HG02885 (cell line): ENCODE data around the gene SNRNP200.

Experiments
- ATAC-seq: cut with Tn5 transposase; IDR thresholded peaks from one replicate; pipeline ENCODE4 v1.9.1; 2021; ENCODE audit warnings: mild to moderate bottlenecking; ENCODE audit not compliant: unreplicated experiment, poor library complexity

Gene SNRNP200

DNA sequence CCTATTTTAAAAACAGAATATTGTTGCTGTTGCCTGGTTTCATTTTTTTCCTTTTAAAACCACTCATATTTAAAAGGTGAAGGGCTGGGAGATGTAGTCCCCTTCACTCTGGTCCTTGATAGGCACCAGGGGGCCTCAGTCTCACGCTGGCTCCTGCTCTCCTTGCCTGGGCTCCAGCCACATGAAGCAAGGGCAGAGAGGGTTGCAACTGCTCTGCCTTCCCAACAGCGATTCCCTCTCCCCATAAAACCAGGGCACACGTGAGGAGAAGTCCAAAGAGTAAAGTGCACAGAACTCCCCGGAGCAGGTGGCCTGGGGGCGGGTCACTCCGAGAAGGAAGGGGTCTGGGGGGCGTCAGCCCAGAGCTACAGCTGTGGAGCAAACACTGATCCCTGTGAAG, 52.3 kb downstream of the SNRNP200 start:
- ATAC-seq, result no peak

DNA sequence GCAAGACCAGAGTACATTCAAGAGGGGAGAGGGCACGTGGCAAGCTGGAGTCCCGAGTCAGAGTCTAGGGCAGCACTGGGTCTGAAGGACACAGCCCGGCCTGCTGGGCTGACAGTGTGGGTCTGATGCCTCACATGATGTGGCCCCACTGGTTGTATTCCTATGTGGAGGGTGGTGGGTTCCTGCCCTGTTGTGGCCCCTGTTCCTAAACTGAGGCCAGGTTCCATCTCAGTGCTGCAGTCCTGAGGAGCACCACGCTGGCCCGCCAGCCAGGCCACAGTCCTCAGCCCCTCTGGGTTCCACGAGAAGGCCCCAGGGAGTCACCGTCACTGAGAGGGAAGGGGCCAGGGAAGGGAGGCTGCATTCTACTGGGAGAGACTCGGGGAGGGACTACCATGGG, 52.8 kb downstream of the SNRNP200 start:
- ATAC-seq, result no peak

DNA sequence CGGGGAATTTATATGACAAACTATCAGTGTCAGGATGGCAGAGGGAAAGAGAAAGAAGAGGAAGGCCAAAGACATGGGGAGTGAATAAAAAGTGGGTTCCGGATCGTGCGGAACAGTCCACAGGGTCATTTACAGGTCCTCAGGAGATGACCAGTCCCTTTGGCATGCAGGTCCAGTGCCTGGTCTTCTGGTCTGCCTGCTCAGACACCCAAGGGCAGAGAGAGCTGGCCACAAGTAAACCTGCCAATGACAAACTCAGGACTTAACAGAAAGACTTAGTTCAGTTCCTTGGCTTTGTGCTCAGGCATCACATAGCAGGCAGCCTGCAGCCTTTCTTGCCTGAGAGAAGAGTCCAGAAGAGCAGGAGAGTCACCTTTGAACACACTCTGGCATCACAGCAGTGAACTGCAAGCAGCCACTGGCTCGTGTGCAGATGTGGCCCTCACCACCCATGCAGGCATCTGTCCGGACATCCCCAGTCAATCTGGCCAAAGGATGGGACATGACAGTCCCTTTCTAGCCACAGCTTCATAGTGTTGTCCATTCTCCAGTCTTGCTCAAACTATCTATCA, 53.5 kb downstream of the SNRNP200 start:
- no peak for ATAC-seq

DNA sequence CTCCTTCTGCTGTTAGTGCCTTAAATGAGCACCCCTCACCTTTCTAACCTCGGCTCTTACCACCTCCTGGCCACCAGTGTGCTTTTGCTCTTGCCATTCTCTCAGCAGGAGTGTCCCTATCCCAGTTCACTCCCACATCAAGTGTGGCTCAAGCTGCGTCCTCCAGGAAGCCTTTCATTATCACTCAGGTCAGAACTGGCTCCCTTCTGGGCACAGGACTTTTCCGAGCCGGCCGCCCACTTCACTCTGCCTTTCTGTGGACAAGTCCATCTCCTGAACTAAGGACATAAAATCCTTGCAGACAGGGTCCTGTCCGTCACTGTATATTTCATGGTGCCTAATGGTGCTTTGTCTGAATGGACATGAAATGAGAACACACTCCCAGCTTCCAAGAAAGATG, 55.2 kb downstream of the SNRNP200 start:
- ATAC-seq, result no peak

DNA sequence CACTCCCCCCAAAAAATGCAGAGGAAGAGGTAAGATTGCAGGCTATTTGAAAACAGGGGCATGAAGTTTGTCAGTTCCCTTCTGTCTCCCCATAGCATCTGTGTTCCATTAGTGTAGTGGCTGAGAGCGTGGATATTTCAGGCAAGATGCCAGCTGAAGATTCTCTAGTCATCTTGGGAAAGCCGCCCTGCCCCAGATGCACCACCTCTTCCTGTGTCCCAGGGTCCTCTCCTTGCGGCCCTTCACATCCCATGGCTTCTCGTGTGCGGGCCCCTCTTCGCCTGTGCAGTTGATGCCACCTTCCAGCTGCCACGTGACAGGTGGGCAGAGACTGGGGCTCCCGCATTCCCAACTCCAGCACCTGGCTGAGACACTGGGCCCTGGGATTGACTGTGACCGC, 55.7 kb downstream of the SNRNP200 start:
- ATAC-seq, result no peak

DNA sequence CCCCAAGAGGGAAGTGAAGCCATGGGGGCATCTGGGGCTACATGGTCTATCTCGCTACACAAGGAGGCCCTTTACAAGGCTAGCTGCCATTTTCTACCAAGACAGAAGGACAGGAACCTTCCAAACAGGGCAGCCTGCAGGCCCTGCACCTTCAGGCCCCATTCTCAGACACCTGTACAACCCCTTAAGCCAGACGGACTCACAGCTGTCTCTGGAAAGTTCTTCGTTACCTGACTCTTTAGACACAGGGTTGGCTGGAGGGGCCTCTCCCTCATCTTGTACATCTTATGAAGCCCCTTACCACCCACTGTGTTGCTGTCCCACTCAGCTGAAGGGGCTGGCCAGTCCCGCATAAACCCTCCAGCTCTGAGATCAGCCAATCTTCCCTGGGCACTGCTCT, 56.7 kb downstream of the SNRNP200 start:
- no peak for ATAC-seq

DNA sequence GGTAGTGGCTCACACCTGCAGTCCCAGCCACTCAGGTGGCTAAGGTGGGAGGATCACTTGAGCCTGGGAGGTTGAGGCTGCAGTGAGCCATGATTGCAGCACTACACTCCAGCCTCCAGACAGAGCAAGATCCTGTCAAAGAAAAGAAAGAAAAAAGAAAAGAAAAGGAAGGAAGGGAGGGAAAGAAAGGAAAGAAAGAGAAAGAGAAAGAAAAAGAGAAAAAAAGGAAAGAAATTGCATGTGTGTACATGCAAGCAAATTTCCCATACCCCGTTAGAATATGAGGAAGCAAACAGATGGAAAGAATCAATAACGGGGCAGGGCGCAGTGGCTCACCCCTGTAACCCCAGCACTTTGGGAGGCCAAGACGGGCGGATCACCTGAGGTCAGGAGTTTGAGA, 57.5 kb downstream of the SNRNP200 start:
- no peak for ATAC-seq

DNA sequence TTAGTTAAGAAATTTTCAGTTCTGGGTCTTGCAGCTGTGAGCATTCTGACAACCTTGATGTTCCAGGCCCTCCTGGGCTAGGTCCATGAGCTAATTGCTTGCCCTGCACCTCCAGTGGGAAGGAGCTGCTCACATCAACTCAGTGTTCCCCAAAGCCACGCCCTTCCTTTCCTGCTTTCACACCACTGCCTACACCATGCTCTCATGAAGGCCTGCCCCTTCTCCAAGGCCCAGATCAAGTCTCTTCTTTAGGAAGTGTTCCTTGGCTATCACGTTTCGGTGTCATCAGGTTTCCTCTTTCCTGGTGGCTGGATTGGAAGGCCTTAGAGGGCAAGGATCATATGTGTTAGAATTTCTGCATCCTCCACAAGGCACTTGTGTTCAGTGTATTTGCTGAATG, 58.3 kb downstream of the SNRNP200 start:
- no peak for ATAC-seq

DNA sequence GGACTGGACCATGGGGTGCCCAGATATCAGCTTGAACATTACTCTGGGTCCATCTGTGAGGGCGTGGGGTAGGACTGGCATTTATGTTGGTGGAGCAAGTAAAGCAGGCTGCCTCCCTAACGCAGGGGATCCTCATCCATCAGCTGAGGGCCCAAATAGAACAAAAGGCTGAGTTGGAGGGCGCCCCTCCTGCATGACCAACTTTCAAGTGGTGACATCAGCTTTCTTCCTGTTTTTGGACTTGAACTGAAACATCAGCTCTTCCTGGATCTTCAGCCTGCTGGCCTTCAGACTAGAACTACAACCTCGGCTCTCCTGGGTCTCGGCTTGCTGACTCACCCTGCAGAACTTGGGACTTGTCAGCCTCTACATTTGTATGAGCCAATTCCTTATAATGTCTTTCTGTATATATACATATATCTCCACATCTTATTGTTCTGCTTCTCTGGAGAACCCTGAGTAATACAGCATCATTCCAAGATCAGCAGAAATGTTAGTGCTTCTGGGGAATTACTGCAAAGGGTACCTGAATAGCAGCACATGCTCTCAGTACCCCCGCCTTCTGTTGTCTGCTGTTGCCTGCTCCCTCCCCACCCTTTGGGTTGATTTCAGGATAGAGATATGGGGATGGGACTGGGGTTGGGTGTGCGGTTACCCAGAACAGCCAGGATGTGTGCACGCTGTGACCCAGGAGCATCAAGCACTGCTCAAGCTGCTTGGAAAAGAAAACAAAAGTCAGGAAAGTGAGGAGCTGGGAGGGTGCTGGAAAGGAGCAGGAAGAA, 59.5 kb downstream of the SNRNP200 start:
- no peak for ATAC-seq

DNA sequence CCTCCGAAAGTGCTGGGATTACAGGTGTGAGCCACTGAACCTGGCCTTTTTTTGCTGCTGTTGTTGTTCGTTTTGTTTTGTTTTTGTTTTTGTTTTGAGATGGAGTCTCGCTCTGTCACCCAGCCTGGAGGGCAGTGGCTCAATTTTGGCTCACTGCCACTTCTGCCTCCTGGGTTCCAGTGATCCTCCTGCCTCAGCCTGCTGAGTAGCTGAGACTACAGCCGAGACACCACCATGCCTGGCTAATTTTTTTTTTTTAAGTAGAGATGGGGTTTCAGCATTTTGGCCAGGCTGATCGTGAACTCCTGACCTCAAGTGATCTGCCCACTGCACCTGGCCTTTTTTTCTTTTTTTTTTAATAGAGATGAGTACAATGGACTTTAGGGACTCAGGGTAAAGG, 61.5 kb downstream of the SNRNP200 start:
- no peak for ATAC-seq

DNA sequence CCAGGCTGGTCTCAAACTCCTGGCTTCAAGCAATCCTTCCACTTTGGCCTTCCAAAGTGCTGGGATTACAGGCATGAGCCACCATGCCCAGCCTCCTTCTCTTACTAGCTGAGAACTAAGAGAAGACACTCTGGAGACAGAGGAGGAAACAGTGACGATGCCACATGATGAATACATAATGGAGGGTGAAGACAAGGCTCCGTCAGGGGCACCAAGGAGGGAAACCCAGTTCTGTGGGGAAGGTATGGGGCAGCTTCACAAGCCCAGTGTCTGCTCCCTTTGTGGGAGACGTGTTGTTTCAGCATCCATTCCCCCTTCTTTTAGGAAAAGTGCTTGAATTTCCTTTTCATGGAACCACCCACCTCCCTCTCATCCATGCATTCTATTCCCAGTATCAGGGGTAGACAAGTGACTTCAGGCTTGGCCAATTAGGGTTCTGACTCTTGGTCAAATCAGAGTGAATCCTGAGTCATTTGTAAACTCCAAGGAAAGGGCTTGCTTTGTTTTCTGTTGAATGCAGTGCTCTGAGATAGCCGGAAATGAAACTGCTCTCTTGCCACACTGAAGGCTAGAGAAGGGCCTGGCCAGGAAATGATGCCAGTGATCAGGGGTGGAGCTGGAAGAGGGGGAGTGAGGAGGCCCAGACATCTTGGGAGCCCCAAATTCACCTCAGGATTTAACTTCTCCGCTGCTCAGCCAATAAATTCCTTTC, 63.3 kb downstream of the SNRNP200 start:
- peak; percentile 85 for ATAC-seq

DNA sequence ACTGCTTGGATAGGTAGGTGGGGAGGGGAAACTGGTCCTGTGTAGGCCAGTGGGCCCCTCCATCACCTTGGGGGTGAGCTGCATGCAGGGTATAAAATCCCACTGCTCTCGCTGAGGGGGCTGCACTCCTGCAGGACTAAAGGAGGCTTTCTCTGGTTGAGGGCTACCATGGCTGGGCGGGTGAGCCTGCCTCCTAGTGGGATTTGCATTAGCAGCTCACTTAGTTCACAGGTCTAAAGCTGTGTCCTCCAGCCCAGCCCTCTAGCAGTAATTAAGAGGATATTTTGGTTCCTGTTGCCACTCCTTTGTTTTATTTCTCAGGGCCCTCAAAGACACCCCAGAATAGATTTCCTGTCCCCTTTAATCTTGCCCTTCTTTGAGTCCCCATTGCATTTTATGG, 64.1 kb downstream of the SNRNP200 start:
- ATAC-seq, result no peak

DNA sequence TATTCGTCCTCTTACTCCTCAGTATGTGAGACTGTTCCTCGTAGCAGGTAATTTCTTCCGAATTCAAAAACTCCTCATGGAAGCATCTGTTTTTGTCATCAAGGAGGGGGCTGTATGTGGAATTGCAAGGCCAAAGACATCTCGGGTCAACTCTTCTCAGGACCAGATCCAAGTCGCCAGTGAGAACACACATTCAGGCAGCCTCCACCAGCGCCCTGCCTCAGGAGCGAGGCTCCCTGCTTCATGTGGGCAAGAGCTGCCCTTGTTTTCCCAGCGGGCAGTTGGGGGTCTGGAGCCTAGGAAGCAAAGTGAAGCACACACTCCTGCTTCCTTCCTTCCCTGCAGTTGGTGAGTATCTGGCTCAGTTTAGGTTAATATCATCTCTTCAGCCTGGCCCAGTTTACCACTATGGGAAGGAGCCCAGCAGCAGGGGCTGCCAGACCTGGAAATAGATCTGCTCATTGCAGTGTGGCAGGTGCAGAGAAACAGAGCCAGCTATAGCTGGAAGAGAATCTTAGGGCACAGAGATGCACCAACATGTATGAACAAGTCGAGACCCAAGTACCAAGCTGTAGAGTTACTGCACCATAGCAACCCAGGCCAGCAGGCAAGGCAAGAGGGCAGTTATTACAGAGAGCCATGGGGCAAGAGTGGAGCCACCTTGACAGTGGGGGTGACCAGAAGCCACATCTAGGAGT, 64.9 kb downstream of the SNRNP200 start:
- no peak for ATAC-seq

DNA sequence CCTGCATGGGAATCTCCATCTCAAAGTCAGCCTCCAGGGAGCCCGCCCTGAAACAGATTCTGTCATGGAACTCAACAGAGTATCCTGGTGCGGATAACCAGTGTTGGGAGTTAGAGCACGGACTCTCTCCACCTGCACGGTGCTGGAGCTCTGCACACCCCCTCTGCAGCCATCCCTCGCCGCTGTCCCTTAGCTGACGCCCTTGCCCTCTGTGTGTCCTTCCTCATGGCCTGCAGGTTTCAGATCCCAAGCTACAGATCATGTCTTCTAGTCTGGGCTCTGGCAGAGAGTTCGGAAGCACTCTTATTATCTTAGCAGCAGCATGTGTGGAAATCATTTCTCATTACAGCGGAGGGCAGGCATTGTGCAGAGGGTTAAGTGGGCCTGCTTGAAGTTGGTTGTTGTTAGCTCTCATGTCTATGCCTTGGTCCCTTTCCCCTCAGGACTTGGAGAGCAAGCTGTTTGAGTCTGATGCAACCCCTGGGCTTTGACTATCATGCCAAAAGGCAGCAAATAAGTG, 65.5 kb downstream of the SNRNP200 start:
- ATAC-seq, result no peak

DNA sequence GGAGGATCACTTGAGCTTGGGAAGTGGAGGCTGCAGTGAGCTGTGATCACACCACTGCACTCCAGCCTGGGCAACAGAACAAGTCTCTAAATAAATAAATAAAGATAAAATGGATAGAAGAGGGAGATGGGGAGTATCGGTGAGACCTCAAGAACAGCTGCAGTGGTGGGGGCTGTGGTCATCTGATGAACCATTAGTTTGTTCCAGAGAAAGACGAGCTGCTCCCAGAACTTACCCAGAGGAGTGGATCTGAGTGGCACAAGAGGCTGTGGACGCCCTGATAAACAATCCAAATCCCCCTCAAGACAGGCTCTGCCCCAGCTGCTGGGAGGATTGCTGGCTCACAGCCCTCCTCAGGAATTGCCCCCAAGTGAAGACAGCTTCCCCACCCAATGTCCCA, 66.3 kb downstream of the SNRNP200 start:
- no peak for ATAC-seq

DNA sequence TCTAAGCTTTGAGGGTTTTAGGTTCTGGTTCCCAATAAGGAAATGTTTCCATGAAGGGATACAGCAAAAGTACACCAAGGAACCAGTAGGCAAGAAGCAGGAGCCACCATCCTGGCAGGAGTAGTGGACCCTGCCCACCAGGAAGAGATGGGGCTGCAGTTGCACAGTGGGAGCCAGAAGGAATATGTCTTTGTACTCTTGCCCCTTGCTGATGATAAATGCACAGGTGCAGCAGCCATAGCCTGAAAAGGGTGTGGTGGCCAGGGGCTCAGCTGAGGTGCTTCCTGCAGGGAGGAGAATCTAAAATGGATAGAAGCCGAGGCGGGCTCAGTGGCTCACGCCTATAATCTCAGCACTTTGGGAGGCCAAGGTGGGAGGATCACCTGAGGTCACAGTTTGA, 67.1 kb downstream of the SNRNP200 start:
- no peak for ATAC-seq

DNA sequence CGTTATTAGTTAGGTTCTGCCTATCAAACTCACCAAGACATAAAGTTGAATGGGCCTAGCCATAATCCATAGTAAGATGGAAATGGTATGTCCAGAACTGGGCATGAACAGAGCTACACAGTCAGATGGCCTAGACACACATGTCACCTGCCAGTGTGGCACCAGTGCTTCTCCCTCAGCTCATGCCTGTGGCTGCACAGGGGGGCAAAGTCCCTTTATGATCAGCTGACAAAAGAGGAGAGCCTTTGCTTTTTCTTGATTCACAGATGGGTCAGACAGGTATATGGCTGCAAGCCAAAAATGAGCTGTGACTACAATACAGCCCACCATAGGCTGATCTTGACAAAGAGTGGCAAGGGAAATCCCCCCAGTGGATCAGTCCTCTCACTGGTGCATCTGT, 68.5 kb downstream of the SNRNP200 start:
- ATAC-seq, result no peak

DNA sequence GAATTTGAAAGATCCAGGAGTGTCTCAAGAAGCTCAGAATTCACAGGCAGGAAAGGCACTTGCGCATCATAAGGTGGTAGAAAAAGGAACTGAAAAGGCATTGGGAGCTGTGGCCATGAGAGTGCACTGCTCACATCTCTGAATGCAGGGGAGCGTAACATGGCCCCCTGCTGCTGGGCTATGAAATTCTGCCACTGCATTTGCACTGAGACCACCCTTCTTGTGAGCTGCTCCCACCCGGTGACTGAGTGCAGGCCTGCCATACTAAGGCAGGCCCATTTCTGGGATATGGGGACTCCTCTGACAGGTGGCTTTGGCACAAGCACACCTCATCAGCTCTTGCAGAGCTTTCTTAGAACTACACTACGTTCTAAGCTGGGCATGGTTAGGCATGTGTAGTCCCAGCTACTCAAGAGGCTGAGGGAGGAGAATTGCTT, 71.4 kb downstream of the SNRNP200 start:
- ATAC-seq, result peak; percentile 96

DNA sequence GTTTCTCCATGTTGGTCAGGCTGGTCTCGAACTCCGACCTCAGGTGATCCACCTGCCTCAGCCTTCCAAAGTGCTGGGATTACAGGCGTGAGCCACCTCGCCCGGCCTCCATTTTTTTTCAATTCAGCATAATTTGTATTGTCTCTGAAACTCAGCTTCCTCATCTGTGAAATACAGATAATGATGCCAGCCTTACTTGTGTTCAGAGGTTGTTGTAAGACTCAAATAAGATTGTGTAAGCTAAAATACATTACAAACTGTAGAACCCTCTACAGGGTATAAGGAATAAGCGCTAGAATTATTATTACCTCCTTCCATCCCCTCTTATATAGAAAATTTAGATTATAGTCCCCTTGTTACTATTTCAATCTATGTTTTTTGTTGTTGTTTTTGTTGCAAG, 71.9 kb downstream of the SNRNP200 start:
- ATAC-seq, result no peak

DNA sequence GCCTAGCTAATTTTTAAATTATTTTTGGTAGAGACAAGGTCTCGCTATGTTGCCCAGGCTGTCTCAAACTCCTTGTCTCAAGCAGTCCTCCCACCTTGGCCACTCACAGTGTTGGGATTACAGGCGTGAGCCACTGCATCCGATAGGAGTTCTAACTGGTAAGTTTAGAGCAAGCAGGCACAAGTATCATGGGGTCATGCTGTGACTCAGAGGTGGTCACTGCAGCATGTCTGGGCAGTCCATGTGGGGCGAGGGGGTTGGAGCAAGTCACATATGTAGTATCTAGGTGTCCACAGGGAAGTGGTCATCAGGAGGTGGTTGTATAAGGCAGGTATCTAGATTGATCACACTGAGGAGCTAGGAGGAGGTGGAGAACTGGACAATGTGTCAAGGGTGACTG, 74.0 kb downstream of the SNRNP200 start:
- ATAC-seq, result no peak

DNA sequence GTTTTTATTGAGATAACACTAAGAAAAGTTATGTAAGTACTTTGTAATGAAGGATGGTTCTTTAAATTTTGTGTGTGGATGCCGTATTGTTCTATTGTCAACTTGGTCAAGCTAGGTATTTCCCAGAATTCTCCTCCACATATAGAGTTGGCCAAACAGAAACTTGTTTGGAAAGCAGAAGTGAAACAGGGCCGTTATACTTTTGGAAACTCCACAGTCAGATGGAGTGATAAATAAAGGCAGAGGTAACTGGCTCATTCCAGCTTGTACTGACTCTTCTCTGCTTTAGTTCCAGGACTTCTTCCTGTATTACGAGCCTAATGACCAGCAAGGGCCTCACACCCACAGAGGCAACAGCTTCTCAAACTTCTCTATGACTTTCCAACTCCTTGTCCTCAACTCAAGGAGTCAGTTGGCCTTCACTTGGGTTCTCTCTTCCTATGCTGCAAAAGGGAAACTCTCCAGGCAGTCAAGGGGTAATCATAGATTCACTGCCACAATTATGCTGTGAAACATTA, 80.3 kb downstream of the SNRNP200 start:
- ATAC-seq, result peak; percentile 69
